ENCODE measurements around the gene ILKAP. TPM values are rescaled to one million over a fixed set of nuclear protein-coding genes. Genes with fewer than 3 reads are reported as not detected.

The ILKAP gene
- polyA plus RNA-seq, 3 donors, result 23.2 to 44.2 (median 29.3) TPM

- H3K27me3 ChIP-seq (ENCODE audit: control insufficient read depth in 2 of 2, insufficient read depth in 2 of 2, low read length in 2 of 2), result no peaks in the 10 kb centered on the region
- no peak for DNase-seq
- peaks cover 0 to 4% (median 0%) of the 10 kb centered on the region in 7 donors for H3K9me3 Mint-ChIP-seq
- H3K4me1 ChIP-seq (ENCODE audit: control insufficient read depth in 1 of 2, insufficient read depth in 2 of 2, low read length in 2 of 2), result peaks cover 42 to 55% of the 10 kb centered on the region in 2 donors
- no peak overlapping the region for H3K4me2 ChIP-seq (replicated peaks; ENCODE audit: extremely low read depth, low read length, poor library complexity, severe bottlenecking)
- no peak overlapping the region for H3K9ac ChIP-seq (ENCODE audit: insufficient read depth, low read length, poor library complexity, severe bottlenecking)
- no peak overlapping the region for H3K27ac ChIP-seq (ENCODE audit: low read depth in 1 of 2, low read length in 2 of 2)
- intact Hi-C loops (cut with micrococcal nuclease), result no loop called here
- 98% methylated on average over 6 of the region's 7 CpGs for WGBS (ENCODE audit: insufficient coverage)
- H2AFZ ChIP-seq (ENCODE audit: insufficient read depth, low read depth, low read length, poor library complexity, severe bottlenecking), result no peak overlapping the region
- H3K27me3 Mint-ChIP-seq (ENCODE audit: low read depth in 3 of 3), result peaks cover 0 to 2% (median under 1%) of the 10 kb centered on the region in 3 donors
- no peak overlapping the region for H3K4me3 ChIP-seq (replicated peaks in 1 of 3; ENCODE audit: low read depth in 2 of 3, low read length in 3 of 3)
- H3K4me1 Mint-ChIP-seq, result peaks cover 56% of the 10 kb centered on the region
- no peak for TF ChIP-seq CTCF (IDR thresholded peaks at IDR 0.05)
- no peaks in the 10 kb centered on the region for H3K9me3 ChIP-seq (replicated peaks in 1 of 2; ENCODE audit: control insufficient read depth in 1 of 2, insufficient read depth in 1 of 2, low read length in 2 of 2)
- H3K27ac Mint-ChIP-seq, result no peak overlapping the region
- no peaks in the 10 kb centered on the region for H3K36me3 ChIP-seq (replicated peaks in 1 of 2; ENCODE audit: control insufficient read depth in 1 of 2, insufficient read depth in 2 of 2, low read length in 2 of 2)
- H3K4me3 Mint-ChIP-seq, result no peak overlapping the region
- no peaks in the 10 kb centered on the region for H4K20me1 ChIP-seq (ENCODE audit: insufficient read depth, low read length)
- H3K79me2 ChIP-seq (ENCODE audit: insufficient read depth, low read length), result no peaks in the 10 kb centered on the region
- H3K36me3 Mint-ChIP-seq, result no peaks in the 10 kb centered on the region
These were observed 63.5 kb downstream of the ILKAP start for GRCh38 chr2:238140040-238140439.

- no peak overlapping the region for H3K4me3 ChIP-seq (replicated peaks in 1 of 3; ENCODE audit: low read depth in 2 of 3, low read length in 3 of 3)
- TF ChIP-seq CTCF (IDR thresholded peaks at IDR 0.05), result peak; percentile 78
- Mint-ChIP-seq H3K4me1 (peaks cover 56% of the 10 kb centered on the region), H3K27me3 (ENCODE audit: low read depth in 3 of 3) (peaks cover 0 to 4% (median 2%) of the 10 kb centered on the region in 3 donors), H3K4me3 (no peak overlapping the region), H3K27ac (no peak overlapping the region), H3K36me3 (no peaks in the 10 kb centered on the region), H3K9me3 (peaks cover 0 to 4% (median 0%) of the 10 kb centered on the region in 7 donors)
- intact Hi-C loops (cut with micrococcal nuclease), result no loop called here
- DNase-seq, result no peak
- H3K4me2 ChIP-seq (replicated peaks; ENCODE audit: extremely low read depth, low read length, poor library complexity, severe bottlenecking), result no peak overlapping the region
- no peak overlapping the region for H2AFZ ChIP-seq (ENCODE audit: insufficient read depth, low read depth, low read length, poor library complexity, severe bottlenecking)
- no peaks in the 10 kb centered on the region for H4K20me1 ChIP-seq (ENCODE audit: insufficient read depth, low read length)
- H3K9me3 ChIP-seq (replicated peaks in 1 of 2; ENCODE audit: control insufficient read depth in 1 of 2, insufficient read depth in 1 of 2, low read length in 2 of 2), result no peaks in the 10 kb centered on the region
- H3K4me1 ChIP-seq (ENCODE audit: control insufficient read depth in 1 of 2, insufficient read depth in 2 of 2, low read length in 2 of 2), result peaks cover 42 to 55% of the 10 kb centered on the region in 2 donors
- H3K36me3 ChIP-seq (replicated peaks in 1 of 2; ENCODE audit: control insufficient read depth in 1 of 2, insufficient read depth in 2 of 2, low read length in 2 of 2), result no peaks in the 10 kb centered on the region
- no peaks in the 10 kb centered on the region for H3K27me3 ChIP-seq (ENCODE audit: control insufficient read depth in 2 of 2, insufficient read depth in 2 of 2, low read length in 2 of 2)
- WGBS (ENCODE audit: insufficient coverage), result 71% methylated on average over 52 of the region's 56 CpGs
- no peak overlapping the region for H3K27ac ChIP-seq (ENCODE audit: low read depth in 1 of 2, low read length in 2 of 2)
- H3K79me2 ChIP-seq (ENCODE audit: insufficient read depth, low read length), result no peaks in the 10 kb centered on the region
- H3K9ac ChIP-seq (ENCODE audit: insufficient read depth, low read length, poor library complexity, severe bottlenecking), result no peak overlapping the region
These were observed 64.1 kb downstream of the ILKAP start for GRCh38 chr2:238139196-238140039.

All from CD14-positive monocyte (primary cell).